GM19025 (cell line): ENCODE results near the gene ANKRD50.
A peak's percentile ranks its signal among the peaks of the same experiment; 100 is the strongest.

ENCODE experiments used
- ATAC-seq: cut with Tn5 transposase; IDR thresholded peaks from one replicate; pipeline ENCODE4 v1.9.1; 2021; ENCODE audit warnings: mild to moderate bottlenecking, low read depth, moderate library complexity; ENCODE audit not compliant: unreplicated experiment

The ANKRD50 gene

GRCh38 chr4:124640022-124640730 lies 72.4 kb downstream of the ANKRD50 start:
- no peak for ATAC-seq

DNA sequence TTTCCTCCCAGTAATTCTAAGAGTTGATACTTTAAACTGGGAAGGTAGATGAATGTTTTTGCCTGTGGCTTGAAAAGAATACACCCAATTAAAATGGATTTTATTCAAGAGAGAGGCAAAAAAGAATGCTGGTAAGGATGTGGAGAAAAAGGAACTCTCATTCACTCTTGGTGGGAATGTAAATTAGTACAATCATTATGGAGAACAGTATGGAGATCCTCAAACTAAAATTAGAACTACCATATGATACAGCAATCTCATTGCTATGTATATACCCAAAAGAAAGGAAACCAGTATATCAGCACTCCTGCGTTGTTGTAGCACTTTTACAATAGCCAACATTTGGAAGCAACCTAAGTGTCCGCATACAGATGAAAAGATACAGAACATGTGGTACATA lies 75.2 kb downstream of the ANKRD50 start:
- no peak for ATAC-seq

DNA sequence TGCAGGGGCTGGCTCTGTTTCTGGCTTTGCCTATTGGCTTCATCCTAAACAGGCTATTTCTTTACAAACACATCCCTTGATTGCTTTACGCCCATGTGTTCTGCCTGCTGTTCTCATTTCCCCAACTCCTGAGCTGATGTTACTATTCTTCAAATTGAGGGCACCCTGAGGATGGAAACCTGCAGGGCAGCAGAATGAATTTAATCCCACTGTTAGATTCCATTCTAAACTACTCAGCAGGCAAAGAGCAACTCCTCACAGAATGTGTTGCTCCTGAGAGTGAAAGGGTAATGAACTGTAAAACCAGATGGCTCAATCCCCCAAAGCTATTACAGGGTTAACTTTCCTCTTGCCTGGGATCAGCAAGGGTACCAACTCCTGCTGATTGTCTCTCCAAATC lies 75.7 kb downstream of the ANKRD50 start:
- no peak for ATAC-seq

DNA sequence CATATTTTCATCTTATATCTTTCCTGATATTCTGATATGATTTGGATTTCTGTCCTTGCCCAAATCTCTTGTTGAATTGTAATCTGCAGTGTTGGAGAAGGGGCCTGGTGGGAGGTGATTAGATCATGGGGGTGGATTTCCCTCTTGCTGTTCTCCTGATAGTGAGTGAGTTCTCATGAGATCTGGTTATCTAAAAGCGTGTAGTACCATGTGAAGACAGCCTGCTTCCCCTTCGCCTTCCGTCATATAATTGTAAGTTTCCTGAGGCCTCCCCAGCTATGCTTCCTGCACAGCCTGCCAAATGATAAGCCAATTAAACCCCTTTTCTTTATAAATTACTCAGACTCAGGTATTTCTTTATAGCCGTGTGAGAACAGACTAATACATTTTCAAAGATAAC lies 77.2 kb downstream of the ANKRD50 start:
- ATAC-seq, result no peak

GRCh38 chr4:124633285-124633941 lies 79.1 kb downstream of the ANKRD50 start:
- no peak for ATAC-seq

GRCh38 chr4:124632439-124632838 lies 80.1 kb downstream of the ANKRD50 start:
- ATAC-seq, result no peak

DNA sequence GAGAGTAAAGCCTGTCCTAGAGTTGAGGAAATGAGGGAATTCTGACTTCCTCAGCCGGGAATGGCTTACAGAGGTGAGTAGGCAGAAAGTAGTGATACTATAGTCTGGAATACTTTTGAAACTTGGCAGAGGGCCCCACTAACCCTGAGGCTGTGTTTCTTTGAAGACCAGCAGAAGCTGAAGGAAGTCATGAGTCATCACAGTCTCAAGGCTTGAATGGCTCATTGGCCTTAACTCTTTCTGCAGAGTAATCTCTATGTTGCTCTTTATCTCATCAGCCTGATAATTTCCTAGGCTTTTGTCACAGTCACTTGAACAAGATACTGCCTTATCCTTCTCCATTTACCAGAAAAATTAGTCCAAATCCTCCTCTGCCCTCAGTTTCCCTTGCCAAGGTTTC lies 80.8 kb downstream of the ANKRD50 start:
- ATAC-seq, result peak; percentile 71

DNA sequence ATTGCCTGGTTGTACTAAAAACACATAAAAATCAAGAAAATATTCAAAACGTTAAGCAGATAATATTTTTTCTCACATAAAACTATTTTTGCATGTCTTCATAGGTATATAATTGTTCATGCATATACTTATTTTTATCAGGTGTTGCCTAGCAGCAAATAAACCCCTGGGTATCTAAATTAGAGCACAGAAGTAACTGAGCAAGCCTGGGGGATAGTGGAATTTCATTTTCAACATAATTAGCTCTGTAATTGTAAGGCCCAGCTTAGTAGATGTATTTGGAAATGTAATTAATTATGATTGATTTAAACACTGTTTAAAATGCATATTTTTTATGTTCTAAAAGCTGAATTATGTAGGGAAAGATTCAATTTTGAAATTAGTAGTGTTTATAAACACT lies 82.9 kb downstream of the ANKRD50 start:
- ATAC-seq, result no peak
